Measurements from ENCODE around the gene TMEM200C.

- no peak for TF ChIP-seq CTCF (IDR thresholded peaks at IDR 0.05)
- TF ChIP-seq POLR2A (IDR thresholded peaks at IDR 0.05), result no peak
Observed at GRCh38 chr18:5939801-5940667, 44.7 kb upstream of the TMEM200C start.

Data from uterus (tissue), 2 donors.